HG03108 (cell line): ENCODE results near the gene SMARCD3.

ENCODE experiments used
- ATAC-seq: cut with Tn5 transposase; IDR thresholded peaks from one replicate; pipeline ENCODE4 v1.9.1; 2021; ENCODE audit warnings: moderate library complexity; ENCODE audit not compliant: unreplicated experiment

Gene SMARCD3

GRCh38 chr7:151192002-151192539, 56.4 kb downstream of the SMARCD3 start:
- ATAC-seq, result no peak

GRCh38 chr7:151191544-151191943, 57.0 kb downstream of the SMARCD3 start:
- ATAC-seq, result no peak

- no peak for ATAC-seq
Measured at GRCh38 chr7:151189038-151189437, 59.5 kb downstream of the SMARCD3 start.
